BLaER1 (cell line): ENCODE results near the gene ASTN2.

Source experiments
- H3K27ac ChIP-seq: shearing (Covaris generic); formaldehyde crosslinking; 2 replicates; pipeline ENCODE4 v1.8.1; 2022
- H3K27me3 ChIP-seq: shearing (Covaris generic); formaldehyde crosslinking; 2 replicates; pipeline ENCODE4 v1.8.1; 2022
- H3K36me3 ChIP-seq: shearing (Covaris generic); formaldehyde crosslinking; 2 replicates; pipeline ENCODE4 v1.8.1; 2022
- H3K4me1 ChIP-seq: shearing (Covaris generic); formaldehyde crosslinking; 2 replicates; pipeline ENCODE4 v1.8.1; 2022
- H3K4me2 ChIP-seq: shearing (Covaris generic); formaldehyde crosslinking; 2 replicates; pipeline ENCODE4 v1.8.1; 2022
- H3K4me3 ChIP-seq: shearing (Covaris generic); formaldehyde crosslinking; 2 replicates; pipeline ENCODE4 v1.8.1; 2022
- H3K9ac ChIP-seq: shearing (Covaris generic); formaldehyde crosslinking; 2 replicates; pipeline ENCODE4 v1.8.1; 2022
- H3K9me3 ChIP-seq: shearing (Covaris generic); formaldehyde crosslinking; 2 replicates; pipeline ENCODE4 v1.8.1; 2022
- H4K20me1 ChIP-seq: shearing (Covaris generic); formaldehyde crosslinking; 2 replicates; pipeline ENCODE4 v1.8.1; 2022
- Cebpa-rat ChIP-seq: shearing (Covaris generic); IDR thresholded peaks from 2 replicates; pipeline ENCODE4 v1.8.1; 2022

The ASTN2 gene

DNA sequence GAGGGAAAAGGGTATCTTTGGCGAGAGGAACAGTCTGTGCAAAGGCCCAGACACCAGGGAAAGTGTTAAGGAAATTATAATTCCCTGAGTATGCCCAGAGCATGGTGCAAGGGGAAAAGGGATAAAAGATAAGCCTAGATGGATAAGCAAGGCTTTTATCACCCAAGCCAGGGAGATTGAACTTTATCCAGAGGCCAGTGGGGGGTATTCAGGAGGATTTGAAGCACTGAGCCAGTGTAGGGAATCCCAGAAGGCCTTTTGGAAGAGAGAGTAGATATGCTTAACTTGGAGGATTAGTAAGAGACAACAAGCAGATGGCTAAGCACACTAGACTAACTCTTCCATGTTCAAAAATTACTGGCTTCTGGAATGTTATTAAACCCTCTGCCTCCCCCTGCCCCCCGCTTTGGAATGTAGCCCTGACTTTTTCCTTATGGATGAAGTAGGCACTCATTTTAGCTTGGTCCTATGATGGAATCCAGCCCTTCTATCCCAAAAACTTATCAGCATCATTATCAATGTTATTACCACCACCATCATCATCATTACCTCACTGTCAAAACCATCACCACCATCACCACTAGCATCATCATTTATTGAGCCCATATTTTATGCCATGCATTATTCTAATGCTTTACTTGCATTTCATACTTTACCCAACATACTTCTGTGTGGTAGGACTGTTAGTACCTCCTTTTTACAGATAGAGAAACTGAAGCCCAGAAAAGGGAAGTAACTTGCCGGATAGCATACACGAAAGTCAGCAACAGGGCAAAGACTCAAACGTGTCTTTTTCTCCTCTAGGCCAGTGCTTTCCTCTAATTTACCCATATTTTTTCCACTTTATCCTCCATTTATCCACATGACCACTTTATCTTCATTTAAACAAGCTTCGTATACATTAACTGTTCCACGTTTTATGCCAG, 1024.3 kb downstream of the ASTN2 start:
- Histone ChIP-seq H4K20me1 (no peaks in the 10 kb centered on the region), H3K36me3 (no peaks in the 10 kb centered on the region), H3K4me2 (no peak overlapping the region), H3K4me3 (no peak overlapping the region), H3K27ac (no peak overlapping the region), H3K4me1 (peaks cover 10% of the 10 kb centered on the region; the same call in 1 of the 2 replicates), H3K9ac (no peak overlapping the region), H3K9me3 (no peaks in the 10 kb centered on the region), H3K27me3 (no peaks in the 10 kb centered on the region)
- no peak for TF ChIP-seq Cebpa-rat

- TF ChIP-seq Cebpa-rat: no peak
- Histone ChIP-seq H3K27ac (no peak overlapping the region), H4K20me1 (no peaks in the 10 kb centered on the region), H3K9me3 (no peaks in the 10 kb centered on the region), H3K4me2 (no peak overlapping the region), H3K36me3 (no peaks in the 10 kb centered on the region), H3K9ac (no peak overlapping the region), H3K27me3 (no peaks in the 10 kb centered on the region), H3K4me1 (peaks cover 10% of the 10 kb centered on the region; the same call in 1 of the 2 replicates), H3K4me3 (no peak overlapping the region)
These were observed 1025.1 kb downstream of the ASTN2 start for GRCh38 chr9:116389541-116390302.

GRCh38 chr9:116387934-116388698, 1026.7 kb downstream of the ASTN2 start:
- Histone ChIP-seq H4K20me1 (no peaks in the 10 kb centered on the region), H3K27ac (no peak overlapping the region), H3K4me1 (peaks cover 20% of the 10 kb centered on the region), H3K4me3 (no peak overlapping the region), H3K4me2 (peak overlapping the region; percentile 28; the same call in 1 of the 2 replicates), H3K9me3 (no peaks in the 10 kb centered on the region), H3K36me3 (no peaks in the 10 kb centered on the region), H3K27me3 (no peaks in the 10 kb centered on the region), H3K9ac (no peak overlapping the region)
- TF ChIP-seq Cebpa-rat: no peak

DNA sequence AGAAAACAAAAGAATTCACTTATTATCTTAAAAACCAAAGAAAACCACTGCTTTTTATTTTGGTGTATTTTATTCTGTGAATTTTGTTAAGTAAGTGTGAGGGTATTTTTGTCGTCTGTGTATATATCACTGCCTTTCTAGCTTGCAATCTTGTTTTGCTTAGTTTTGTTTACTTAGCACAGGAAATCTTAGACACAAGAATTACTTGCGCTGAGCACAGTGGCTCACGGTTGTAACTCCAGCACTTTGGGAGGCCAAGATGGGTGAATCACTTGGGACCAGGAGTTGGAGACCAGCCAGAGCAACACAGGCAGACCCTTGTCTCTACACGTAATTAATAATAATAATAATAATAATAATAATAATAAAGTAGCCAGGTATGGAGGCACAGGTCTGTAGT, 1030.9 kb downstream of the ASTN2 start:
- no peaks in the 10 kb centered on the region for H3K27me3 ChIP-seq
- H3K4me3 ChIP-seq: no peak overlapping the region
- TF ChIP-seq Cebpa-rat: no peak
- no peak overlapping the region for H3K9ac ChIP-seq
- H3K9me3 ChIP-seq: no peaks in the 10 kb centered on the region
- no peaks in the 10 kb centered on the region for H3K36me3 ChIP-seq
- H3K27ac ChIP-seq: no peak overlapping the region
- H3K4me1 ChIP-seq: peaks cover 47% of the 10 kb centered on the region
- no peaks in the 10 kb centered on the region for H4K20me1 ChIP-seq
- H3K4me2 ChIP-seq: peak overlapping the region; percentile 54; the same call in 1 of the 2 replicates

DNA sequence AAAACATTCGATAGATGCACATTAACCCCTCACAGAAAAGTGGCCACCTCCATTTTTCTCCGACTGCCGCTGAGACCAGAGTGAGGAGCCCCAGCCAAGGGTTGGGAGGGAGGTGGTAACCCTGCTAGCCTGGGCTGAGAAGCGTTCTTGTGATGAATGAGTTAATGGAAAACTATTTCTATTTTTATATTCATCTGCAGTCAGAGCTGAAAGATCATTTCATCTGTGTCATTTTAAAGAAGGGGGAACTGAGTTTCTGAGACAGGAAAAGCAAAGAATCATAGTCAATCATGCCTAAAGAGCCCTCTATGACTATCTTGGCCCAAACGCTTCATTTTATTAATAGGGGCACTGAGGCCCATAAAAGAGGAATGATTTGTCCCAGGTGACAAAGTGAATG, 1031.7 kb downstream of the ASTN2 start:
- Histone ChIP-seq H3K27ac (0 out of 2 replicates have a peak overlapping the region, but pooled peaks have one; percentile 19), H3K9ac (no peak overlapping the region)

GRCh38 chr9:116382053-116382452, 1032.8 kb downstream of the ASTN2 start:
- Histone ChIP-seq H3K4me2 (peak overlapping the region; percentile 54), H3K27ac (no peak overlapping the region), H3K27me3 (no peaks in the 10 kb centered on the region), H3K4me3 (no peak overlapping the region), H3K36me3 (no peaks in the 10 kb centered on the region), H4K20me1 (no peaks in the 10 kb centered on the region), H3K4me1 (peaks cover 37% of the 10 kb centered on the region), H3K9me3 (no peaks in the 10 kb centered on the region), H3K9ac (no peak overlapping the region)
- no peak for TF ChIP-seq Cebpa-rat

More for the DNA sequence above, 1031.7 kb downstream of the ASTN2 start:
- Histone ChIP-seq H3K9me3 (no peaks in the 10 kb centered on the region), H4K20me1 (no peaks in the 10 kb centered on the region), H3K27me3 (no peaks in the 10 kb centered on the region), H3K36me3 (no peaks in the 10 kb centered on the region), H3K4me2 (peak overlapping the region; percentile 54), H3K4me1 (peaks cover 44% of the 10 kb centered on the region), H3K4me3 (no peak overlapping the region)
- no peak for TF ChIP-seq Cebpa-rat

- Histone ChIP-seq H3K27me3 (no peaks in the 10 kb centered on the region), H3K9ac (no peak overlapping the region), H3K36me3 (no peaks in the 10 kb centered on the region), H3K27ac (no peak overlapping the region), H3K4me3 (no peak overlapping the region), H3K4me1 (peaks cover 37% of the 10 kb centered on the region), H3K9me3 (no peaks in the 10 kb centered on the region), H4K20me1 (no peaks in the 10 kb centered on the region), H3K4me2 (peak overlapping the region; percentile 15; the same call in 1 of the 2 replicates)
- no peak for TF ChIP-seq Cebpa-rat
These were observed 1033.5 kb downstream of the ASTN2 start for GRCh38 chr9:116381350-116381749.

- H3K4me1 ChIP-seq: peaks cover 37% of the 10 kb centered on the region
- no peaks in the 10 kb centered on the region for H3K9me3 ChIP-seq
- no peak overlapping the region for H3K9ac ChIP-seq
- H3K36me3 ChIP-seq: no peaks in the 10 kb centered on the region
- no peak overlapping the region for H3K27ac ChIP-seq
- peak overlapping the region; percentile 15; the same call in 1 of the 2 replicates for H3K4me2 ChIP-seq
- TF ChIP-seq Cebpa-rat: no peak
- no peak overlapping the region for H3K4me3 ChIP-seq
- H3K27me3 ChIP-seq: no peaks in the 10 kb centered on the region
- no peaks in the 10 kb centered on the region for H4K20me1 ChIP-seq
These were observed 1034.3 kb downstream of the ASTN2 start for GRCh38 chr9:116380496-116380995.

GRCh38 chr9:116379821-116380220, 1035.0 kb downstream of the ASTN2 start:
- Histone ChIP-seq H3K27me3 (no peaks in the 10 kb centered on the region), H3K4me1 (peaks cover 37% of the 10 kb centered on the region), H3K36me3 (no peaks in the 10 kb centered on the region), H3K9me3 (no peaks in the 10 kb centered on the region), H3K9ac (no peak overlapping the region), H3K4me2 (no peak overlapping the region), H4K20me1 (no peaks in the 10 kb centered on the region), H3K4me3 (no peak overlapping the region), H3K27ac (no peak overlapping the region)
- no peak for TF ChIP-seq Cebpa-rat
